Measurements from ENCODE around the gene POMC.

Gene POMC

GRCh38 chr2:25159949-25160348 is 8.4 kb downstream of the POMC start:
- no peaks in the 10 kb centered on the region for H3K9me2 ChIP-seq (replicated peaks; ENCODE audit: low read depth, low read length)
- H3K9ac ChIP-seq (ENCODE audit: low read depth, low read length, poor library complexity, severe bottlenecking): no peak overlapping the region
- no peak overlapping the region for H2AFZ ChIP-seq (ENCODE audit: low read length)
- no peaks in the 10 kb centered on the region for H3K36me3 ChIP-seq (ENCODE audit: insufficient read depth, low read length)
- H4K20me1 ChIP-seq (ENCODE audit: insufficient read depth, low read length, poor library complexity, severe bottlenecking): no peaks in the 10 kb centered on the region
- no peak overlapping the region for H3K4me2 ChIP-seq (ENCODE audit: low read depth, low read length, poor library complexity, severe bottlenecking)
- no peaks in the 10 kb centered on the region for H3K79me2 ChIP-seq (ENCODE audit: insufficient read depth, low read length)
- no peaks in the 10 kb centered on the region for H3F3A ChIP-seq (ENCODE audit: low read depth)
- TF ChIP-seq CTCF (conservative IDR thresholded peaks at IDR 0.05; ENCODE audit: low read length) (no peak; the same call in 1 of the 2 replicates), EZH2phosphoT487 (IDR thresholded peaks at IDR 0.05; ENCODE audit: borderline replicate concordance) (no peak)
- H3K4me1 ChIP-seq (ENCODE audit: insufficient read depth, low read length, poor library complexity, severe bottlenecking): no peaks in the 10 kb centered on the region
- H3K27me3 ChIP-seq (ENCODE audit: insufficient read depth, low read length, poor library complexity, severe bottlenecking): no peaks in the 10 kb centered on the region
- no peaks in the 10 kb centered on the region for H3K9me3 ChIP-seq (ENCODE audit: insufficient read depth, low read depth, low read length)
- no peak overlapping the region for H3K4me3 ChIP-seq (ENCODE audit: low read length, poor library complexity, severe bottlenecking)

- no peaks in the 10 kb centered on the region for H3F3A ChIP-seq (ENCODE audit: low read depth)
- H3K27me3 ChIP-seq (ENCODE audit: insufficient read depth, low read length, poor library complexity, severe bottlenecking): no peaks in the 10 kb centered on the region
- no peak for TF ChIP-seq EZH2phosphoT487 (IDR thresholded peaks at IDR 0.05; ENCODE audit: borderline replicate concordance)
- TF ChIP-seq CTCF (conservative IDR thresholded peaks at IDR 0.05; ENCODE audit: low read length): no peak
- no peaks in the 10 kb centered on the region for H4K20me1 ChIP-seq (ENCODE audit: insufficient read depth, low read length, poor library complexity, severe bottlenecking)
- H2AFZ ChIP-seq (ENCODE audit: low read length): no peak overlapping the region
- H3K4me1 ChIP-seq (ENCODE audit: insufficient read depth, low read length, poor library complexity, severe bottlenecking): no peaks in the 10 kb centered on the region
- H3K79me2 ChIP-seq (ENCODE audit: insufficient read depth, low read length): no peaks in the 10 kb centered on the region
- H3K9me2 ChIP-seq (replicated peaks; ENCODE audit: low read depth, low read length): no peaks in the 10 kb centered on the region
- H3K4me3 ChIP-seq (ENCODE audit: low read length, poor library complexity, severe bottlenecking): no peak overlapping the region
- H3K9me3 ChIP-seq (ENCODE audit: insufficient read depth, low read depth, low read length): no peaks in the 10 kb centered on the region
- H3K36me3 ChIP-seq (ENCODE audit: insufficient read depth, low read length): no peaks in the 10 kb centered on the region
- H3K9ac ChIP-seq (ENCODE audit: low read depth, low read length, poor library complexity, severe bottlenecking): no peak overlapping the region
- no peak overlapping the region for H3K4me2 ChIP-seq (ENCODE audit: low read depth, low read length, poor library complexity, severe bottlenecking)
Observed at GRCh38 chr2:25158096-25158852, 10.1 kb downstream of the POMC start.

- Histone ChIP-seq H3F3A (ENCODE audit: low read depth) (no peaks in the 10 kb centered on the region), H3K4me2 (ENCODE audit: low read depth, low read length, poor library complexity, severe bottlenecking) (no peak overlapping the region), H3K4me1 (ENCODE audit: insufficient read depth, low read length, poor library complexity, severe bottlenecking) (no peaks in the 10 kb centered on the region), H3K27me3 (ENCODE audit: insufficient read depth, low read length, poor library complexity, severe bottlenecking) (no peaks in the 10 kb centered on the region), H3K9me2 (replicated peaks; ENCODE audit: low read depth, low read length) (no peaks in the 10 kb centered on the region), H3K9me3 (ENCODE audit: insufficient read depth, low read depth, low read length) (no peaks in the 10 kb centered on the region), H3K4me3 (ENCODE audit: low read length, poor library complexity, severe bottlenecking) (no peak overlapping the region), H3K9ac (ENCODE audit: low read depth, low read length, poor library complexity, severe bottlenecking) (no peak overlapping the region), H4K20me1 (ENCODE audit: insufficient read depth, low read length, poor library complexity, severe bottlenecking) (no peaks in the 10 kb centered on the region), H3K36me3 (ENCODE audit: insufficient read depth, low read length) (no peaks in the 10 kb centered on the region), H2AFZ (ENCODE audit: low read length) (no peak overlapping the region), H3K79me2 (ENCODE audit: insufficient read depth, low read length) (no peaks in the 10 kb centered on the region)
- TF ChIP-seq EZH2phosphoT487 (IDR thresholded peaks at IDR 0.05; ENCODE audit: borderline replicate concordance) (no peak), CTCF (conservative IDR thresholded peaks at IDR 0.05; ENCODE audit: low read length) (no peak)
Observed at GRCh38 chr2:25155401-25155800, 13.0 kb downstream of the POMC start.

Data from Loucy (cell line).